ENCODE data around the gene GOLT1A.

GOLT1A gene

GRCh38 chr1:204217648-204218000, 3.8 kb upstream of the GOLT1A start:
- no peaks in the 10 kb centered on the region for H3K36me3 ChIP-seq (ENCODE audit: insufficient read depth, low read length)
- H3K9me3 ChIP-seq (ENCODE audit: control insufficient read depth, insufficient read depth, low read length): no peaks in the 10 kb centered on the region
- H3K4me1 ChIP-seq (ENCODE audit: insufficient read depth, low read length): no peaks in the 10 kb centered on the region
- H3K9ac ChIP-seq (ENCODE audit: low read depth, low read length): no peak overlapping the region

- H3K4me1 ChIP-seq (ENCODE audit: insufficient read depth, low read length): no peaks in the 10 kb centered on the region
- no peaks in the 10 kb centered on the region for H3K9me3 ChIP-seq (ENCODE audit: control insufficient read depth, insufficient read depth, low read length)
- no peaks in the 10 kb centered on the region for H3K36me3 ChIP-seq (ENCODE audit: insufficient read depth, low read length)
- no peak overlapping the region for H3K9ac ChIP-seq (ENCODE audit: low read depth, low read length)
These were observed 3.3 kb upstream of the GOLT1A start for GRCh38 chr1:204216880-204217647.

- Histone ChIP-seq H3K4me1 (ENCODE audit: insufficient read depth, low read length) (no peaks in the 10 kb centered on the region), H3K36me3 (ENCODE audit: insufficient read depth, low read length) (no peaks in the 10 kb centered on the region), H3K9me3 (ENCODE audit: control insufficient read depth, insufficient read depth, low read length) (no peaks in the 10 kb centered on the region), H3K9ac (ENCODE audit: low read depth, low read length) (no peak overlapping the region)
These were observed 2.4 kb upstream of the GOLT1A start for GRCh38 chr1:204216236-204216635.

GRCh38 chr1:204212715-204213114, 1.1 kb downstream of the GOLT1A start:
- no peaks in the 10 kb centered on the region for H3K36me3 ChIP-seq (ENCODE audit: insufficient read depth, low read length)
- H3K9ac ChIP-seq (ENCODE audit: low read depth, low read length): no peak overlapping the region
- H3K9me3 ChIP-seq (ENCODE audit: control insufficient read depth, insufficient read depth, low read length): no peaks in the 10 kb centered on the region
- H3K4me1 ChIP-seq (ENCODE audit: insufficient read depth, low read length): no peaks in the 10 kb centered on the region

GRCh38 chr1:204211046-204211445, 2.7 kb downstream of the GOLT1A start:
- H3K9me3 ChIP-seq (ENCODE audit: control insufficient read depth, insufficient read depth, low read length): no peaks in the 10 kb centered on the region
- H3K36me3 ChIP-seq (ENCODE audit: insufficient read depth, low read length): no peaks in the 10 kb centered on the region
- no peaks in the 10 kb centered on the region for H3K4me1 ChIP-seq (ENCODE audit: insufficient read depth, low read length)
- no peak overlapping the region for H3K9ac ChIP-seq (ENCODE audit: low read depth, low read length)

GRCh38 chr1:204207136-204207616, 6.6 kb downstream of the GOLT1A start:
- no peak overlapping the region for H3K9ac ChIP-seq (ENCODE audit: low read depth, low read length)
- no peaks in the 10 kb centered on the region for H3K36me3 ChIP-seq (ENCODE audit: insufficient read depth, low read length)
- H3K4me1 ChIP-seq (ENCODE audit: insufficient read depth, low read length): peaks cover 4% of the 10 kb centered on the region; the same call in 1 of the 2 replicates
- H3K9me3 ChIP-seq (ENCODE audit: control insufficient read depth, insufficient read depth, low read length): no peaks in the 10 kb centered on the region

GRCh38 chr1:204206121-204206520, 7.7 kb downstream of the GOLT1A start:
- Histone ChIP-seq H3K36me3 (ENCODE audit: insufficient read depth, low read length) (no peaks in the 10 kb centered on the region), H3K4me1 (ENCODE audit: insufficient read depth, low read length) (peaks cover 6% of the 10 kb centered on the region; the same call in 1 of the 2 replicates), H3K9me3 (ENCODE audit: control insufficient read depth, insufficient read depth, low read length) (no peaks in the 10 kb centered on the region)

GRCh38 chr1:204205486-204205885, 8.3 kb downstream of the GOLT1A start:
- no peaks in the 10 kb centered on the region for H3K9me3 ChIP-seq (ENCODE audit: control insufficient read depth, insufficient read depth, low read length)
- no peaks in the 10 kb centered on the region for H3K36me3 ChIP-seq (ENCODE audit: insufficient read depth, low read length)
- H3K4me1 ChIP-seq (ENCODE audit: insufficient read depth, low read length): peaks cover 6% of the 10 kb centered on the region; the same call in 1 of the 2 replicates
- no peak overlapping the region for H3K9ac ChIP-seq (ENCODE audit: low read depth, low read length)

More at GRCh38 chr1:204206121-204206520, 7.7 kb downstream of the GOLT1A start:
- no peak overlapping the region for H3K9ac ChIP-seq (ENCODE audit: low read depth, low read length)

GRCh38 chr1:204204944-204205343, 8.8 kb downstream of the GOLT1A start:
- no peaks in the 10 kb centered on the region for H3K9me3 ChIP-seq (ENCODE audit: control insufficient read depth, insufficient read depth, low read length)
- H3K4me1 ChIP-seq (ENCODE audit: insufficient read depth, low read length): peaks cover 6% of the 10 kb centered on the region; the same call in 1 of the 2 replicates
- no peak overlapping the region for H3K9ac ChIP-seq (ENCODE audit: low read depth, low read length)
- H3K36me3 ChIP-seq (ENCODE audit: insufficient read depth, low read length): no peaks in the 10 kb centered on the region

- Histone ChIP-seq H3K36me3 (ENCODE audit: insufficient read depth, low read length) (no peaks in the 10 kb centered on the region), H3K4me1 (ENCODE audit: insufficient read depth, low read length) (peaks cover 20% of the 10 kb centered on the region), H3K9ac (ENCODE audit: low read depth, low read length) (no peak overlapping the region), H3K9me3 (ENCODE audit: control insufficient read depth, insufficient read depth, low read length) (no peaks in the 10 kb centered on the region)
These were observed 10.5 kb downstream of the GOLT1A start for GRCh38 chr1:204203206-204203767.

GRCh38 chr1:204202481-204202880, 11.3 kb downstream of the GOLT1A start:
- no peak overlapping the region for H3K9ac ChIP-seq (ENCODE audit: low read depth, low read length)

GRCh38 chr1:204201348-204202040, 12.3 kb downstream of the GOLT1A start:
- Histone ChIP-seq H3K9me3 (ENCODE audit: control insufficient read depth, insufficient read depth, low read length) (no peaks in the 10 kb centered on the region), H3K9ac (ENCODE audit: low read depth, low read length) (no peak overlapping the region), H3K36me3 (ENCODE audit: insufficient read depth, low read length) (no peaks in the 10 kb centered on the region), H3K4me1 (ENCODE audit: insufficient read depth, low read length) (peaks cover 29% of the 10 kb centered on the region)

More at GRCh38 chr1:204202481-204202880, 11.3 kb downstream of the GOLT1A start:
- H3K36me3 ChIP-seq (ENCODE audit: insufficient read depth, low read length): no peaks in the 10 kb centered on the region
- no peaks in the 10 kb centered on the region for H3K9me3 ChIP-seq (ENCODE audit: control insufficient read depth, insufficient read depth, low read length)
- H3K4me1 ChIP-seq (ENCODE audit: insufficient read depth, low read length): peaks cover 24% of the 10 kb centered on the region

GRCh38 chr1:204199579-204199978, 14.2 kb downstream of the GOLT1A start:
- Histone ChIP-seq H3K9ac (ENCODE audit: low read depth, low read length) (no peak overlapping the region), H3K9me3 (ENCODE audit: control insufficient read depth, insufficient read depth, low read length) (no peaks in the 10 kb centered on the region), H3K36me3 (ENCODE audit: insufficient read depth, low read length) (no peaks in the 10 kb centered on the region), H3K4me1 (ENCODE audit: insufficient read depth, low read length) (peaks cover 37% of the 10 kb centered on the region)

- H3K9ac ChIP-seq (ENCODE audit: low read depth, low read length): no peak overlapping the region
- no peaks in the 10 kb centered on the region for H3K36me3 ChIP-seq (ENCODE audit: insufficient read depth, low read length)
- peaks cover 37% of the 10 kb centered on the region for H3K4me1 ChIP-seq (ENCODE audit: insufficient read depth, low read length)
- no peaks in the 10 kb centered on the region for H3K9me3 ChIP-seq (ENCODE audit: control insufficient read depth, insufficient read depth, low read length)
These were observed 15.1 kb downstream of the GOLT1A start for GRCh38 chr1:204198348-204199340.
